Measurements from ENCODE around the gene ACTG1. TPM values are rescaled to one million over a fixed set of nuclear protein-coding genes. Genes with fewer than 3 reads are reported as not detected.

The ACTG1 gene
- total RNA-seq, 1 experiment from 2014 or later = 3,247 TPM

- Histone ChIP-seq H3K27me3 (replicated peaks; ENCODE audit: insufficient read depth, low read depth, low read length, poor library complexity) (peaks cover 12% of the 10 kb centered on the region), H3K9me3 (ENCODE audit: low read depth, low read length, poor library complexity, severe bottlenecking) (no peaks in the 10 kb centered on the region), H3K36me3 (ENCODE audit: insufficient read depth, low read length, poor library complexity, severe bottlenecking) (no peaks in the 10 kb centered on the region), H3K4me1 (ENCODE audit: insufficient read depth, low read length, poor library complexity, severe bottlenecking) (no peaks in the 10 kb centered on the region), H3K27ac (ENCODE audit: low read depth, low read length, poor library complexity, severe bottlenecking) (no peak overlapping the region), H3K4me3 (ENCODE audit: low read depth, low read length, poor library complexity, severe bottlenecking) (no peak overlapping the region)
- no TSS peak for BruUV-seq (replicated peaks)
- DNase-seq (ENCODE audit: low spot score) = no peak
- TF ChIP-seq CTCF (conservative IDR thresholded peaks at IDR 0.05; ENCODE audit: low read depth, low read length) = no peak
- TF ChIP-seq EZH2 (IDR thresholded peaks at IDR 0.05; ENCODE audit: borderline replicate concordance, low read depth, low read length, poor library complexity, severe bottlenecking) = no peak
- intact Hi-C loops (cut with micrococcal nuclease; ENCODE audit: unreplicated experiment) = no loop called here
- ChIA-PET CTCF (no interaction called here), POLR2A (ENCODE audit: low non-redundant PET) (no interaction called here)
These were observed 16.8 kb upstream of the ACTG1 start for GRCh38 chr17:81529437-81529803.

GRCh38 chr17:81528651-81529436 is 16.2 kb upstream of the ACTG1 start:
- ChIA-PET POLR2A (ENCODE audit: low non-redundant PET) (no interaction called here), CTCF (no interaction called here)
- no TSS peak for BruUV-seq (replicated peaks)
- no peak overlapping the region for H3K4me3 ChIP-seq (ENCODE audit: low read depth, low read length, poor library complexity, severe bottlenecking)
- no peak for DNase-seq (ENCODE audit: low spot score)
- intact Hi-C loops (cut with micrococcal nuclease; ENCODE audit: unreplicated experiment) = no loop called here
- H3K36me3 ChIP-seq (ENCODE audit: insufficient read depth, low read length, poor library complexity, severe bottlenecking) = no peaks in the 10 kb centered on the region
- peaks cover 12% of the 10 kb centered on the region for H3K27me3 ChIP-seq (replicated peaks; ENCODE audit: insufficient read depth, low read depth, low read length, poor library complexity)
- H3K9me3 ChIP-seq (ENCODE audit: low read depth, low read length, poor library complexity, severe bottlenecking) = no peaks in the 10 kb centered on the region
- no peaks in the 10 kb centered on the region for H3K4me1 ChIP-seq (ENCODE audit: insufficient read depth, low read length, poor library complexity, severe bottlenecking)
- H3K27ac ChIP-seq (ENCODE audit: low read depth, low read length, poor library complexity, severe bottlenecking) = no peak overlapping the region
- TF ChIP-seq CTCF (conservative IDR thresholded peaks at IDR 0.05; ENCODE audit: low read depth, low read length) = no peak
- TF ChIP-seq EZH2 (IDR thresholded peaks at IDR 0.05; ENCODE audit: borderline replicate concordance, low read depth, low read length, poor library complexity, severe bottlenecking) = no peak

GRCh38 chr17:81528384-81528650 is 15.7 kb upstream of the ACTG1 start:
- TF ChIP-seq EZH2 (IDR thresholded peaks at IDR 0.05; ENCODE audit: borderline replicate concordance, low read depth, low read length, poor library complexity, severe bottlenecking) = no peak
- TF ChIP-seq CTCF (conservative IDR thresholded peaks at IDR 0.05; ENCODE audit: low read depth, low read length) = no peak
- no peak overlapping the region for H3K4me3 ChIP-seq (ENCODE audit: low read depth, low read length, poor library complexity, severe bottlenecking)
- ChIA-PET CTCF (no interaction called here), POLR2A (ENCODE audit: low non-redundant PET) (no interaction called here)
- no peaks in the 10 kb centered on the region for H3K36me3 ChIP-seq (ENCODE audit: insufficient read depth, low read length, poor library complexity, severe bottlenecking)
- no TSS peak for BruUV-seq (replicated peaks)
- no peak overlapping the region for H3K27ac ChIP-seq (ENCODE audit: low read depth, low read length, poor library complexity, severe bottlenecking)
- H3K4me1 ChIP-seq (ENCODE audit: insufficient read depth, low read length, poor library complexity, severe bottlenecking) = no peaks in the 10 kb centered on the region
- no peak for DNase-seq (ENCODE audit: low spot score)
- H3K9me3 ChIP-seq (ENCODE audit: low read depth, low read length, poor library complexity, severe bottlenecking) = no peaks in the 10 kb centered on the region
- peaks cover 12% of the 10 kb centered on the region for H3K27me3 ChIP-seq (replicated peaks; ENCODE audit: insufficient read depth, low read depth, low read length, poor library complexity)
- intact Hi-C loops (cut with micrococcal nuclease; ENCODE audit: unreplicated experiment) = no loop called here
